ENCODE data around the gene MED7. TPM values are rescaled to one million over a fixed set of nuclear protein-coding genes. Genes with fewer than 3 reads are reported as not detected.

Gene MED7
- total and polyA plus RNA-seq, 10 of the 15 experiments (the other 5 are each of a cell fraction or from before 2014, with no cell fraction given), result 9.3 to 47.7 (median 22.7) TPM

- TF ChIP-seq HSF1 (IDR thresholded peaks at IDR 0.05; ENCODE audit: low read depth, low read length), result no peak
- TF ChIP-seq ATF7 (IDR thresholded peaks at IDR 0.05; ENCODE audit: low read depth), result peak; percentile 49; the same call in 1 of the 2 replicates
- 0 out of 2 replicates have a peak, but pooled peaks have one; percentile 71 for TF ChIP-seq CBX5 (IDR thresholded peaks at IDR 0.05; ENCODE audit: low read depth)
- TF ChIP-seq IRF4 (IDR thresholded peaks at IDR 0.05; ENCODE audit: low read depth, low read length), result no peak
- TF ChIP-seq HDAC6 (IDR thresholded peaks at IDR 0.05; ENCODE audit: unreplicated experiment), result no peak
- no peak for TF ChIP-seq CBX3 (IDR thresholded peaks at IDR 0.05; ENCODE audit: borderline replicate concordance, low read depth)
- peak in 1 of 2 experiments; percentile 15; a peak in 1 of 4 replicates for TF ChIP-seq IKZF2 (IDR thresholded peaks at IDR 0.05)
- TF ChIP-seq, protein P1, sequence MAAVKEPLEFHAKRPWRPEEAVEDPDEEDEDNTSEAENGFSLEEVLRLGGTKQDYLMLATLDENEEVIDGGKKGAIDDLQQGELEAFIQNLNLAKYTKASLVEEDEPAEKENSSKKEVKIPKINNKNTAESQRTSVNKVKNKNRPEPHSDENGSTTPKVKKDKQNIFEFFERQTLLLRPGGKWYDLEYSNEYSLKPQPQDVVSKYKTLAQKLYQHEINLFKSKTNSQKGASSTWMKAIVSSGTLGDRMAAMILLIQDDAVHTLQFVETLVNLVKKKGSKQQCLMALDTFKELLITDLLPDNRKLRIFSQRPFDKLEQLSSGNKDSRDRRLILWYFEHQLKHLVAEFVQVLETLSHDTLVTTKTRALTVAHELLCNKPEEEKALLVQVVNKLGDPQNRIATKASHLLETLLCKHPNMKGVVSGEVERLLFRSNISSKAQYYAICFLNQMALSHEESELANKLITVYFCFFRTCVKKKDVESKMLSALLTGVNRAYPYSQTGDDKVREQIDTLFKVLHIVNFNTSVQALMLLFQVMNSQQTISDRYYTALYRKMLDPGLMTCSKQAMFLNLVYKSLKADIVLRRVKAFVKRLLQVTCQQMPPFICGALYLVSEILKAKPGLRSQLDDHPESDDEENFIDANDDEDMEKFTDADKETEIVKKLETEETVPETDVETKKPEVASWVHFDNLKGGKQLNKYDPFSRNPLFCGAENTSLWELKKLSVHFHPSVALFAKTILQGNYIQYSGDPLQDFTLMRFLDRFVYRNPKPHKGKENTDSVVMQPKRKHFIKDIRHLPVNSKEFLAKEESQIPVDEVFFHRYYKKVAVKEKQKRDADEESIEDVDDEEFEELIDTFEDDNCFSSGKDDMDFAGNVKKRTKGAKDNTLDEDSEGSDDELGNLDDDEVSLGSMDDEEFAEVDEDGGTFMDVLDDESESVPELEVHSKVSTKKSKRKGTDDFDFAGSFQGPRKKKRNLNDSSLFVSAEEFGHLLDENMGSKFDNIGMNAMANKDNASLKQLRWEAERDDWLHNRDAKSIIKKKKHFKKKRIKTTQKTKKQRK (IDR thresholded peaks at IDR 0.05; ENCODE audit: low read depth, low read length), result peak; percentile 40; the same call in 1 of the 2 replicates
- no peak for TF ChIP-seq SMC3 (IDR thresholded peaks at IDR 0.05; ENCODE audit: borderline replicate concordance, low read length)
- TF ChIP-seq, protein P2, sequence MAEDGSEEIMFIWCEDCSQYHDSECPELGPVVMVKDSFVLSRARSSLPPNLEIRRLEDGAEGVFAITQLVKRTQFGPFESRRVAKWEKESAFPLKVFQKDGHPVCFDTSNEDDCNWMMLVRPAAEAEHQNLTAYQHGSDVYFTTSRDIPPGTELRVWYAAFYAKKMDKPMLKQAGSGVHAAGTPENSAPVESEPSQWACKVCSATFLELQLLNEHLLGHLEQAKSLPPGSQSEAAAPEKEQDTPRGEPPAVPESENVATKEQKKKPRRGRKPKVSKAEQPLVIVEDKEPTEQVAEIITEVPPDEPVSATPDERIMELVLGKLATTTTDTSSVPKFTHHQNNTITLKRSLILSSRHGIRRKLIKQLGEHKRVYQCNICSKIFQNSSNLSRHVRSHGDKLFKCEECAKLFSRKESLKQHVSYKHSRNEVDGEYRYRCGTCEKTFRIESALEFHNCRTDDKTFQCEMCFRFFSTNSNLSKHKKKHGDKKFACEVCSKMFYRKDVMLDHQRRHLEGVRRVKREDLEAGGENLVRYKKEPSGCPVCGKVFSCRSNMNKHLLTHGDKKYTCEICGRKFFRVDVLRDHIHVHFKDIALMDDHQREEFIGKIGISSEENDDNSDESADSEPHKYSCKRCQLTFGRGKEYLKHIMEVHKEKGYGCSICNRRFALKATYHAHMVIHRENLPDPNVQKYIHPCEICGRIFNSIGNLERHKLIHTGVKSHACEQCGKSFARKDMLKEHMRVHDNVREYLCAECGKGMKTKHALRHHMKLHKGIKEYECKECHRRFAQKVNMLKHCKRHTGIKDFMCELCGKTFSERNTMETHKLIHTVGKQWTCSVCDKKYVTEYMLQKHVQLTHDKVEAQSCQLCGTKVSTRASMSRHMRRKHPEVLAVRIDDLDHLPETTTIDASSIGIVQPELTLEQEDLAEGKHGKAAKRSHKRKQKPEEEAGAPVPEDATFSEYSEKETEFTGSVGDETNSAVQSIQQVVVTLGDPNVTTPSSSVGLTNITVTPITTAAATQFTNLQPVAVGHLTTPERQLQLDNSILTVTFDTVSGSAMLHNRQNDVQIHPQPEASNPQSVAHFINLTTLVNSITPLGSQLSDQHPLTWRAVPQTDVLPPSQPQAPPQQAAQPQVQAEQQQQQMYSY (CRISPR knock-in tag; IDR thresholded peaks at IDR 0.05), result no peak
- no peak for TF ChIP-seq RB1 (IDR thresholded peaks at IDR 0.05; ENCODE audit: borderline replicate concordance)
- TF ChIP-seq BCLAF1 (IDR thresholded peaks at IDR 0.05), result no peak
- TF ChIP-seq, protein P3, sequence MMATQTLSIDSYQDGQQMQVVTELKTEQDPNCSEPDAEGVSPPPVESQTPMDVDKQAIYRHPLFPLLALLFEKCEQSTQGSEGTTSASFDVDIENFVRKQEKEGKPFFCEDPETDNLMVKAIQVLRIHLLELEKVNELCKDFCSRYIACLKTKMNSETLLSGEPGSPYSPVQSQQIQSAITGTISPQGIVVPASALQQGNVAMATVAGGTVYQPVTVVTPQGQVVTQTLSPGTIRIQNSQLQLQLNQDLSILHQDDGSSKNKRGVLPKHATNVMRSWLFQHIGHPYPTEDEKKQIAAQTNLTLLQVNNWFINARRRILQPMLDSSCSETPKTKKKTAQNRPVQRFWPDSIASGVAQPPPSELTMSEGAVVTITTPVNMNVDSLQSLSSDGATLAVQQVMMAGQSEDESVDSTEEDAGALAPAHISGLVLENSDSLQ (IDR thresholded peaks at IDR 0.05), result peak; percentile 99
- 0 out of 2 replicates have a peak, but pooled peaks have one; percentile 31 for TF ChIP-seq HCFC1 (IDR thresholded peaks at IDR 0.05; ENCODE audit: low read length)
- peak; percentile 78; the same call in 1 of the 2 replicates for TF ChIP-seq CHD2 (IDR thresholded peaks at IDR 0.05; ENCODE audit: borderline replicate concordance, low read depth, low read length)
- peak in 1 of 2 experiments; percentile 58; a peak in 1 of 3 replicates for TF ChIP-seq EGR1 (IDR thresholded peaks at IDR 0.05; ENCODE audit: borderline replicate concordance in 1 of 2, low read depth in 2 of 2, low read length in 2 of 2)
Observed at GRCh38 chr5:157142317-157143126, at the start of gene MED7 (continued).

Data from GM12878 (cell line).